ENCODE measurements around the gene IGF1R.
"Not testable (repeated sequence)": the region's sequence is repeated elsewhere in the genome, so short reads cannot be mapped to it uniquely, and the experiment has no call there.

IGF1R gene

GRCh38 chr15:99003317-99003716, 355.0 kb downstream of the IGF1R start:
- not testable (repeated sequence) for H3K9ac ChIP-seq (ENCODE audit: low read length); H3K27ac ChIP-seq (ENCODE audit: low read length); H3K4me3 ChIP-seq (ENCODE audit: low read length); H3K9me3 ChIP-seq (ENCODE audit: control insufficient read depth, low read depth, low read length); H3K4me1 ChIP-seq (ENCODE audit: control insufficient read depth, low read depth, low read length); H3K27me3 ChIP-seq (ENCODE audit: control insufficient read depth, insufficient read depth, low read length); H3K36me3 ChIP-seq (ENCODE audit: control insufficient read depth, low read depth, low read length)

DNA sequence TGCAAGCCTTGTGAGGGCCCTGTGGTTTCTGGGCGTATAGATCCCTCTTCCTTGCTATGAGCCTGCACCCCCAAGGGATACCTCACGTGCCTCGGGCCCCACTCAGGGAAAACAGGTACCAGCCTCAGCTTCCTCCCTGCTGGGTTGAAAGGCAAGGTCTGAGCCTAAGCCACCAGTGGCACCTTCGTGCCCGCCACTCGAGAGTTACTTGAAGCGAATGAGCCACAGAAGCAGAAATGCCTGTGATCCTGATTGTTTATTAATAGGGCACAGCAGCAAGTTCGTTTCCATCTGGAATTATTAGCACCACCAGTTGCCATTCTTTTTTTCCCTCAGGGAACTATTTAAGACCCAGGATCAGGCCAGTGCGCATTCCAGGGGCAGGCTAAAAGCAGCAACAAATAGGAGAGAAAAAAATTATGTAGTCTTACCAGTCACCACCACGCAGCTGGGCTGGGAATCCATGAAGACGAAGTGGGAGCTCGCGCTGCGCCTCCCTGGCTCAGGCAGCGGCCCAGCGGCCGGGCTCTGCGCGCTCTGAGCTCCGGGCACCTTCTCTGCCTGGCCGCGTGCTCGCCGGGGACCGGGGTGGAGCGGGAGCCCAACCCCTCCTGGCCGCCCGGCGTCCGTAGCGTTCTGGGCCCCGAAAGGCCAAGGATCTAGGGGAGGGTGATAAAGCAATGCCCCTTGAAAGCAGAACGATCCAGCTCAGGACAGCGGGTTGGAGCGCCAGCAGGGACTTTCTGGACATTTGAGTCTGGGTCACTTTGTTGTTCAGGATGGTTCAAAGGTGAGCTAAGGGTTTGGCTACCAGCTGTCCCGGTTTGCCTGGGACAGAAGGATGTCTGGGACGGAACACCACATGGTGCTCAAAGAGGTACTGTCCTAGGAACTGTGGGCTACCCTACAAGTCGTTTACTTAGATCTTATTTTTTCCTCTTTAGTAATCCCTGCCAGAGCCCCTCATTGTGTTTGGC, 356.9 kb downstream of the IGF1R start:
- not testable (repeated sequence) for H3K4me3 ChIP-seq (ENCODE audit: low read length); H3K27ac ChIP-seq (ENCODE audit: low read length); H3K36me3 ChIP-seq (ENCODE audit: control insufficient read depth, low read depth, low read length); H3K27me3 ChIP-seq (ENCODE audit: control insufficient read depth, insufficient read depth, low read length); H3K9ac ChIP-seq (ENCODE audit: low read length); H3K9me3 ChIP-seq (ENCODE audit: control insufficient read depth, low read depth, low read length); H3K4me1 ChIP-seq (ENCODE audit: control insufficient read depth, low read depth, low read length)

- Histone ChIP-seq H3K9ac (ENCODE audit: low read length) (no peak overlapping the region), H3K27ac (ENCODE audit: low read length) (no peak overlapping the region), H3K27me3 (ENCODE audit: control insufficient read depth, insufficient read depth, low read length) (no peaks in the 10 kb centered on the region), H3K4me3 (ENCODE audit: low read length) (no peak overlapping the region), H3K9me3 (ENCODE audit: control insufficient read depth, low read depth, low read length) (no peaks in the 10 kb centered on the region), H3K4me1 (ENCODE audit: control insufficient read depth, low read depth, low read length) (no peaks in the 10 kb centered on the region), H3K36me3 (ENCODE audit: control insufficient read depth, low read depth, low read length) (no peaks in the 10 kb centered on the region)
Observed at GRCh38 chr15:99006146-99006545, 357.8 kb downstream of the IGF1R start.

DNA sequence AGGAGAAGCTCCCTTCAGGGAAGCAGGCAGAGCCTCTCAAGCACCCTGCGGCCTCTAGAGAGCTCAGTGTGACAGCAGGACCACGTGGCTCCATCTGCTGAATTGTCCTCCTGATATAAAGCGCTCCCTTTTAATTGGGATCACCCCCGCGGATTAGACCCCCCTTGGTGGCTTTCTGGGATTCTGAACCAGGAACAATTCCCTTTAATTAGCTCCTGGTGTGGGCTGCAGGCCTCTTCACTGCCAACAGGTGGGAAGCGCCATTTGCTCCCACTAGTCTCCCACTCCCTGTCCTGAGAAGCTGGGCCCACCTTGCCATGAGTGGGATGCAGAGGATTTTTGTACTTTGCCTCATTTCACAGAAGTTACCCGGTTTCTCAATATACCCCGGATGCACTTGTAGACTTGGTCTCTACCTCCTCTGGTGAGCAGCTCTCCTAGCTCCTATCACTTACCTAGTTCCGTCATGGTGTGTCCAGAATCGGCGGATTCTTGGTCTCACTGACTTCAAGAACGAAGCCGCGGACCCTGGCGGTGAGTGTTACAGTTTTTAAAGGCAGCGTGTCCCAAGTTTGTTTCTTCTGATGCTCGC, 358.7 kb downstream of the IGF1R start:
- Histone ChIP-seq H3K4me3 (ENCODE audit: low read length) (no peak overlapping the region), H3K27me3 (ENCODE audit: control insufficient read depth, insufficient read depth, low read length) (no peaks in the 10 kb centered on the region), H3K36me3 (ENCODE audit: control insufficient read depth, low read depth, low read length) (no peaks in the 10 kb centered on the region), H3K9ac (ENCODE audit: low read length) (no peak overlapping the region), H3K9me3 (ENCODE audit: control insufficient read depth, low read depth, low read length) (no peaks in the 10 kb centered on the region), H3K27ac (ENCODE audit: low read length) (no peak overlapping the region), H3K4me1 (ENCODE audit: control insufficient read depth, low read depth, low read length) (no peaks in the 10 kb centered on the region)

GRCh38 chr15:99009741-99010330, 361.5 kb downstream of the IGF1R start:
- no peaks in the 10 kb centered on the region for H3K27me3 ChIP-seq (ENCODE audit: control insufficient read depth, insufficient read depth, low read length)
- H3K27ac ChIP-seq (ENCODE audit: low read length) = no peak overlapping the region
- no peaks in the 10 kb centered on the region for H3K4me1 ChIP-seq (ENCODE audit: control insufficient read depth, low read depth, low read length)
- no peaks in the 10 kb centered on the region for H3K9me3 ChIP-seq (ENCODE audit: control insufficient read depth, low read depth, low read length)
- no peak overlapping the region for H3K4me3 ChIP-seq (ENCODE audit: low read length)
- no peak overlapping the region for H3K9ac ChIP-seq (ENCODE audit: low read length)
- H3K36me3 ChIP-seq (ENCODE audit: control insufficient read depth, low read depth, low read length) = no peaks in the 10 kb centered on the region

DNA sequence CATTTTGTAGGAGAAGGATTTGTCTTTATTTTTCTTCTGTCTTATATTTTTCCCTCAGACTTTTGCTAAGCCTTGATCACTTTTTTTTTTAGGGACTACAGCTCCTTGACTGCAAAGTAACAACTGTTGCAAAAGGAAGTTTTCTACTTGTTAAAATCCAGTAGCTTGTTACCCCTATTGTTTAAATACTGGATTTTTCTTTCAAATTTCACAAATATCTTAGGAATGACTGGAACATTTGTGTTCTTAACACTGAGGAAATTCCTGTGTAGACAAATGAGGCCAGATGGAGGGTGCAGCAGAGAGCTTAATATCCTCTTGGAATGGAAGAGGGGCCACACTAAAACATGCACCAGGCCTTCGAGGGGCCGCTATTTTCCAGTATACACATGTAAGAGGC, 362.4 kb downstream of the IGF1R start:
- H3K27me3 ChIP-seq (ENCODE audit: control insufficient read depth, insufficient read depth, low read length) = peaks cover 3% of the 10 kb centered on the region
- H3K9me3 ChIP-seq (ENCODE audit: control insufficient read depth, low read depth, low read length) = no peaks in the 10 kb centered on the region
- no peak overlapping the region for H3K4me3 ChIP-seq (ENCODE audit: low read length)
- no peaks in the 10 kb centered on the region for H3K36me3 ChIP-seq (ENCODE audit: control insufficient read depth, low read depth, low read length)
- no peak overlapping the region for H3K9ac ChIP-seq (ENCODE audit: low read length)
- peaks cover under 1% of the 10 kb centered on the region for H3K4me1 ChIP-seq (ENCODE audit: control insufficient read depth, low read depth, low read length)
- H3K27ac ChIP-seq (ENCODE audit: low read length) = no peak overlapping the region

All from iPS-18a (cell line).